ENCODE results near the gene RBBP8. TPM values are rescaled to one million over a fixed set of nuclear protein-coding genes. Genes with fewer than 3 reads are reported as not detected.
"Not testable (repeated sequence)": the region's sequence is repeated elsewhere in the genome, so short reads cannot be mapped to it uniquely, and the experiment has no call there.

Gene RBBP8
- total RNA-seq (2022) (55.6 and 62.4 TPM in 2 replicates), Bru-seq, nascent RNA (percentile 87 among the genes with signal in this experiment), BruChase-seq, experiment 1, labeled RNA remaining after a 6-hour chase (percentile 74 among the genes with signal in this experiment), BruChase-seq, experiment 2, labeled RNA remaining after a 2-hour chase (percentile 72 among the genes with signal in this experiment)
- long read RNA-seq, transcript RBBP8-201 (19 exons, 3,288 nt), result major isoform, 5 of 23 reads
- long read RNA-seq, partial matches to known transcripts, result 6 of 23 reads
- long read RNA-seq, other reads (novel, unspliced or antisense), result 11 of 23 reads

DNA sequence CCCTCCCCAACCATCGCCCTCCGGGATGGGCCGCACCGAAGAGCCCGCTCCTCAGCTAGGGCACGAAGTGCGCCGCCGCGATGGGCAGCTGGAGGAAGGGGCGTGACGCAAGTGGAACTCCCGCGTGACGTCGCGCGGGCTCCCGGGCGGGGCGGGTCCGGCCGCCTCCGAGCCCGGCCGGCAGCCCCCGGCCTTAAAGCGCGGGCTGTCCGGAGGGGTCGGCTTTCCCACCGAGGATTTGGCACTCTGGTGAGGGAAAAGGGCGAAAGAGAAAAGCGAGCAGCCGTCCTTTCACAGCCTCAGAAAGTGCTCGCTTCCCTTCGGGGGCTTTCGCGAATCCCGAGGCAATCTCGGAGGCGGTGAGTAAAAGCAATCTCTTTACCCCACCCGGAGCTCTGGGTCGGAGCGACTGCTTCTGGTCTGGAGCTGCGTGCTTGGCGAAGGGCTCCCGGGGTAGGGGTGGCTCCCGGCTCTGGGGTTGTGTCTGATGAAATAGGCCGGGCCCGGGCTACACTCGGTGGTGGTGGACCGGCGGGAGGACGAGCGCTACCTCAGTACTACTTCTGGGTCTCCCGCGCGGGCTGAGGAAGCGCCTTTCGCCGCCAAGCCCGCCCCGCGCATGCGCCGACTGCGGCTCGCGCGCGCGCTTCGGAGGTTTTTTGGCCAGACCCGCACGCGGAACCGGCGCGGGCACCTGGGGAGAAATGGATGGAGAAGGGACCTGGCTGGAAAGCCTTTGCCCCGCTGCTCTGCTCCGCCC lies at the start of gene RBBP8:
RBBP8 (plus strand) TSS at position 123 of the 760 bp plus-strand sequence. CDS start 3,524 bp downstream, outside the sequence.
- TF ChIP-seq, protein P1, sequence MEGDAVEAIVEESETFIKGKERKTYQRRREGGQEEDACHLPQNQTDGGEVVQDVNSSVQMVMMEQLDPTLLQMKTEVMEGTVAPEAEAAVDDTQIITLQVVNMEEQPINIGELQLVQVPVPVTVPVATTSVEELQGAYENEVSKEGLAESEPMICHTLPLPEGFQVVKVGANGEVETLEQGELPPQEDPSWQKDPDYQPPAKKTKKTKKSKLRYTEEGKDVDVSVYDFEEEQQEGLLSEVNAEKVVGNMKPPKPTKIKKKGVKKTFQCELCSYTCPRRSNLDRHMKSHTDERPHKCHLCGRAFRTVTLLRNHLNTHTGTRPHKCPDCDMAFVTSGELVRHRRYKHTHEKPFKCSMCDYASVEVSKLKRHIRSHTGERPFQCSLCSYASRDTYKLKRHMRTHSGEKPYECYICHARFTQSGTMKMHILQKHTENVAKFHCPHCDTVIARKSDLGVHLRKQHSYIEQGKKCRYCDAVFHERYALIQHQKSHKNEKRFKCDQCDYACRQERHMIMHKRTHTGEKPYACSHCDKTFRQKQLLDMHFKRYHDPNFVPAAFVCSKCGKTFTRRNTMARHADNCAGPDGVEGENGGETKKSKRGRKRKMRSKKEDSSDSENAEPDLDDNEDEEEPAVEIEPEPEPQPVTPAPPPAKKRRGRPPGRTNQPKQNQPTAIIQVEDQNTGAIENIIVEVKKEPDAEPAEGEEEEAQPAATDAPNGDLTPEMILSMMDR (IDR thresholded peaks at IDR 0.05; ENCODE audit: unreplicated experiment), result no peak
- intact Hi-C loops (cut with micrococcal nuclease; ENCODE audit: unreplicated experiment), result loop anchor here (5.0 kb wide), 3 partner anchors 44 to 86 kb away; no protein-coding TSS in a partner anchor
- H3K27me3 Mint-ChIP-seq (ENCODE audit: unreplicated experiment), result no peaks in the 10 kb centered on the region
- peak within 1 kb of the TSS; percentile 85 for H3K27ac Mint-ChIP-seq (ENCODE audit: unreplicated experiment)
- CTCF ChIA-PET, result interaction anchor here (0.6 to 1.6 kb wide), 8 partner anchors 9 to 116 kb away, joined by 3 to 11 read pairs (median 4); no protein-coding TSS in a partner anchor
- BruUV-seq (replicated peaks), result no TSS peak
- peak within 1 kb of the TSS; percentile 81 for H3K4me3 Mint-ChIP-seq (ENCODE audit: low read depth, unreplicated experiment)
- peaks cover 9% of the 10 kb centered on the region for H3K4me1 Mint-ChIP-seq (ENCODE audit: low read depth, unreplicated experiment)
- peak; percentile 87 for DNase-seq
- H3K36me3 Mint-ChIP-seq (ENCODE audit: insufficient read depth, unreplicated experiment), result peaks cover 34% of the 10 kb centered on the region
- no peaks in the 10 kb centered on the region for H3K9me3 Mint-ChIP-seq (ENCODE audit: low read depth, unreplicated experiment)

DNA sequence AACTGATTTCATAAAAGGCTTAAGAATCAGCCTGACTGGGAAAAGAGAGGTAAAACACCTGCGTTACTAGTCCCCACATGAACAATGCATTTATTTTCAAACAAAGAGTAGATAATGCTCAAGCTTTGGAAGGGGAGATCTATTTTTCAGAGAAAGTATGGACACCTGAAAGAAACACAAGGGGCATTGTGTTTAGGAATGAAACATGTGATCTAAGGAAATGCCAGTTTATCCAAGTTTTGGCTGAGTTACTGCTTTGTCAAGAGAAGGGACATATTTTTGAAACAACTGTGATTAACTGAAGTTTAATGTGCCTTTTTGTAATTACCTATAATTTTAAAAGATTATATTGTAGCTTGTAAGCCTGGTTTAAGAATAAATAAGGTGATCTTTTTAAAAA lies 49.3 kb upstream of the RBBP8 start:
- CTCF ChIA-PET, result interaction anchor here (1.2 kb wide), 1 partner anchor 41 kb away, joined by 4 read pairs; no protein-coding TSS in a partner anchor
- TF ChIP-seq, protein P1 (IDR thresholded peaks at IDR 0.05; ENCODE audit: unreplicated experiment), result no peak
- H3K4me3 Mint-ChIP-seq (ENCODE audit: low read depth, unreplicated experiment), result no peak overlapping the region
- BruUV-seq (replicated peaks), result no TSS peak
- H3K27me3 Mint-ChIP-seq (ENCODE audit: unreplicated experiment), result no peaks in the 10 kb centered on the region
- no peak for DNase-seq
- intact Hi-C loops (cut with micrococcal nuclease; ENCODE audit: unreplicated experiment), result no loop called here
- peaks cover 2% of the 10 kb centered on the region for H3K9me3 Mint-ChIP-seq (ENCODE audit: low read depth, unreplicated experiment)
- no peaks in the 10 kb centered on the region for H3K36me3 Mint-ChIP-seq (ENCODE audit: insufficient read depth, unreplicated experiment)
- H3K27ac Mint-ChIP-seq (ENCODE audit: unreplicated experiment), result no peak overlapping the region
- peaks cover 13% of the 10 kb centered on the region for H3K4me1 Mint-ChIP-seq (ENCODE audit: low read depth, unreplicated experiment)

DNA sequence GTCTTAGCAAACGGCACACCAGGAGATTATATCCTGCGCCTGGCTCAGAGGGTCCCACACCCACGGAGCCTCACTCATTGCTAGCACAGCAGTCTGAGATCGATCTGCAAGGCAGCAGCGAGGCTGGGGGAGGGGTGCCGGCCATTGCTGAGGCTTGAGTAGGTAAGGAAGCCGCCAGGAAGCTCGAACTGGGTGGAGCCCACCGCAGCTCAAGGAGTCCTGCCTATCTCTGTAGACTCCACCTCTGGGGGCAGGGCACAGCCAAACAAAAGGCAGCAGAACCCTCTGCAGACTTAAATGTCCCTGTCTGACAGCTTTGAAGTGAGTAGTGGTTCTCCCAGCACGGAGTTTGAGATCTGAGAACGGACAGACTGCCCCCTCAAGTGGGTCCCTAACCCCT lies 47.4 kb upstream of the RBBP8 start:
- CTCF ChIA-PET; DNase-seq; BruUV-seq (replicated peaks); intact Hi-C loops (cut with micrococcal nuclease; ENCODE audit: unreplicated experiment); H3K36me3 Mint-ChIP-seq (ENCODE audit: insufficient read depth, unreplicated experiment); H3K27me3 Mint-ChIP-seq (ENCODE audit: unreplicated experiment); H3K9me3 Mint-ChIP-seq (ENCODE audit: low read depth, unreplicated experiment); H3K4me3 Mint-ChIP-seq (ENCODE audit: low read depth, unreplicated experiment); H3K27ac Mint-ChIP-seq (ENCODE audit: unreplicated experiment): not testable (repeated sequence)
- peaks cover 11% of the 10 kb centered on the region for H3K4me1 Mint-ChIP-seq (ENCODE audit: low read depth, unreplicated experiment)

DNA sequence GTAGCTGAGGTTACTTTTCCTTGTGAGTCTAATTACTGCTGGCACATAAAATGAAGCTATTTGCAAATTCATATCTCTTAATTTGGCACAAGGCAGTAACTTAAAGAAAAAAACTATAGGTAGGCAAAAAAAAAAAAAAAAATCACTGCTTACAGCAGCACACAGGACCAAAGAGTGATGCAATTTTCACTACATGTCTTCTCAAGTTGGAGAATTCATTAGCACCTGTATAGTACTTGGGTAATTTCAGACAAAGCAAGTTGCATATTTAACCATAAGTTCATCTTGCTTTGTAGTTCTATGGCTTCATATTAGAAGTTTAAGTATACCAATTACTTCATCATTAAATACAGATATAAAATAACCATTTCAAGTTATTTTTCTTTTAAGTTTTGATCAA lies 33.7 kb upstream of the RBBP8 start:
- no peaks in the 10 kb centered on the region for H3K9me3 Mint-ChIP-seq (ENCODE audit: low read depth, unreplicated experiment)
- H3K27ac Mint-ChIP-seq (ENCODE audit: unreplicated experiment), result no peak overlapping the region
- H3K4me1 Mint-ChIP-seq (ENCODE audit: low read depth, unreplicated experiment), result no peaks in the 10 kb centered on the region

More for the DNA sequence above, 33.7 kb upstream of the RBBP8 start:
- CTCF ChIA-PET, result no interaction called here
- no peaks in the 10 kb centered on the region for H3K27me3 Mint-ChIP-seq (ENCODE audit: unreplicated experiment)
- no peak for DNase-seq
- intact Hi-C loops (cut with micrococcal nuclease; ENCODE audit: unreplicated experiment), result no loop called here
- H3K4me3 Mint-ChIP-seq (ENCODE audit: low read depth, unreplicated experiment), result no peak overlapping the region
- BruUV-seq (replicated peaks), result no TSS peak
- no peaks in the 10 kb centered on the region for H3K36me3 Mint-ChIP-seq (ENCODE audit: insufficient read depth, unreplicated experiment)
- TF ChIP-seq, protein P1 (IDR thresholded peaks at IDR 0.05; ENCODE audit: unreplicated experiment), result no peak
